ENCODE measurements around the gene C19orf38. TPM values are rescaled to one million over a fixed set of nuclear protein-coding genes. Genes with fewer than 3 reads are reported as not detected.

Gene C19orf38
- total and polyA plus RNA-seq, 4 experiments from 2014 or later, result 0.21 to 0.49 (median 0.36) TPM; not detected in 1

DNA sequence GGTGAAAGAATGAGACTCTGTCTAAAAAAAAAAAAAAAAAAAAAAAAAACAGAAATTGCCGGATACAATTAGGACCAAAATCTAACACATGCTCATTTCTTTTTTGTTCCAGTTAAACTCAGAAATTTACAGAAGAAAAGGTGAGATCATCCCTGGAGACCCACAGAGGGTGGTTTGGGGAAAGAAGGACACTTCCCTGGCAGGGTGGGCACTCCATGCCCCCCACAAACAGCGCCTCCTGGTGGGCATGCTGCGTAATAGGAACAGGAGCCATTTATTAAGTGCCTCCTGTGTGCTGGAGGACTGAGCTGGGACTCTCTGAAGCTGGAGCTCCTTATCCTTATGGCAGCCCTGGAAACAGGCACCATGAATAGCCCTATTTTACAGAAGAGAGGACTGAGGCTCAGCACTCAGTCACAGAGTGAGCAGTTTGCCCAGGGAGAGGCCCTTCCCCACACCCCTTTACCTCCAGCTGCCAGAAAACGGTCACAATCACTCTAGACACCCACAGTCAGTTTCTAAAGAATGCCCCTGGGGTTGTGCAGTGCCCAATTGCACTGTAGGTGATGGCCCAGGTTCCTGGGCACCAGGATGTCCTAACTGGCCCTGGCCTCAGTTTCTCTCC lies 10.1 kb downstream of the C19orf38 start:
- Mint-ChIP-seq H3K4me1 (peaks cover 0 to 7% (median 2%) of the 10 kb centered on the region in 4 donors), H3K36me3 (no peaks in the 10 kb centered on the region), H3K27me3 (no peaks in the 10 kb centered on the region), H3K27ac (peak overlapping the region in 1 of 7 donors; percentile 72), H3K4me3 (no peak overlapping the region), H3K9me3 (no peaks in the 10 kb centered on the region)
- no peaks in the 10 kb centered on the region for H3K36me3 ChIP-seq (ENCODE audit: insufficient read depth, low read length)
- intact Hi-C loops (cut with micrococcal nuclease), result no loop called here
- H3K4me1 ChIP-seq (ENCODE audit: insufficient read depth, low read length), result no peaks in the 10 kb centered on the region
- H3K27me3 ChIP-seq (ENCODE audit: insufficient read depth, low read length), result no peaks in the 10 kb centered on the region
- POLR2A ChIA-PET (ENCODE audit: partially characterized antibody), result interaction anchor here (1.2 to 1.3 kb wide), 2 partner anchors 21 to 140 kb away, joined by 4 read pairs; partner anchors contain the start of genes DNM2 and TMED1
- H3K9me3 ChIP-seq (ENCODE audit: control insufficient read depth in 1 of 2, low read length in 2 of 2), result no peaks in the 10 kb centered on the region
- no peak for DNase-seq
- CTCF ChIA-PET (ENCODE audit: partially characterized antibody), result interaction anchor here (0.7 to 4.0 kb wide), 6 partner anchors 10 to 1171 kb away, joined by 3 to 26 read pairs (median 4); partner anchors contain the start of gene DNM2
- no peak overlapping the region for H3K4me3 ChIP-seq (ENCODE audit: low read length in 2 of 2)
- no peak overlapping the region for H3K27ac ChIP-seq (ENCODE audit: low read depth, low read length)

DNA sequence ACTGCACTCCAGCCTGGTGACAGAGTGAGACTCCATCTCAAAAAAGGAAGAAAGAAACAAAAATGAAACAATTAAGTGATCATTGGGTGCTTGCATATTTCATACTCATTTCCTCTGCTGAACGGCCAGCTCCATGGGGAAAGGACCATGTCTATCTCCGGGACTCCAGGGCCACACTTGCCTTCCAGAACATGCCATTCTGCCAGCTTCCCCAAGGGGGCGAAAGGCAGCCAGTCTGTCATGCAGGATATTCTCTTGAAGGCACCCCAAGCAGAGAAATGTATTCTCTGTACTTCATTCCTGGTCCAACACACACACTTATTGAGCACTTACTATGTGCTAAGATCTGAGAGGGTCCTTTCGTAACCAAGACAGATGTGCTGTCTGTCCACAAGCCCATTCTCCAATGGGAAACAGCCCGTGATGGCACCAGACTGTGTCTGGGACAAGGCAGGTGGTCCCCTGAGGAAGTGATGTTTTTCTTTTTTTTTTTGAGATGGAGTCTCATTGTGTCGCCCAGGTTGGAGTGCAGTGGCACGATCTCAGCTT lies 13.0 kb downstream of the C19orf38 start:
- peaks cover 5 to 19% (median 13%) of the 10 kb centered on the region in 4 donors for H3K4me1 Mint-ChIP-seq
- intact Hi-C loops (cut with micrococcal nuclease), result no loop called here
- H3K4me3 Mint-ChIP-seq, result no peak overlapping the region
- H3K36me3 Mint-ChIP-seq, result no peaks in the 10 kb centered on the region
- ChIA-PET CTCF (ENCODE audit: partially characterized antibody) (interaction anchor here (0.9 to 8.0 kb wide), 6 partner anchors 8 to 159 kb away, joined by 3 to 186 read pairs (median 4); partner anchors contain the start of genes DNM2 and QTRT1), POLR2A (ENCODE audit: partially characterized antibody) (no interaction called here)
- H3K36me3 ChIP-seq (ENCODE audit: insufficient read depth, low read length), result no peaks in the 10 kb centered on the region
- no peaks in the 10 kb centered on the region for H3K27me3 Mint-ChIP-seq
- DNase-seq, result peak in 2 of 5 donors; percentile 26 to 35
- H3K9me3 Mint-ChIP-seq, result no peaks in the 10 kb centered on the region
- no peak overlapping the region for H3K27ac ChIP-seq (ENCODE audit: low read depth, low read length)
- no peak overlapping the region for H3K27ac Mint-ChIP-seq
- H3K27me3 ChIP-seq (ENCODE audit: insufficient read depth, low read length), result no peaks in the 10 kb centered on the region
- H3K4me1 ChIP-seq (ENCODE audit: insufficient read depth, low read length), result peaks cover 9% of the 10 kb centered on the region
- no peaks in the 10 kb centered on the region for H3K9me3 ChIP-seq (ENCODE audit: control insufficient read depth in 1 of 2, low read length in 2 of 2)
- no peak overlapping the region for H3K4me3 ChIP-seq (ENCODE audit: low read length in 2 of 2)

DNA sequence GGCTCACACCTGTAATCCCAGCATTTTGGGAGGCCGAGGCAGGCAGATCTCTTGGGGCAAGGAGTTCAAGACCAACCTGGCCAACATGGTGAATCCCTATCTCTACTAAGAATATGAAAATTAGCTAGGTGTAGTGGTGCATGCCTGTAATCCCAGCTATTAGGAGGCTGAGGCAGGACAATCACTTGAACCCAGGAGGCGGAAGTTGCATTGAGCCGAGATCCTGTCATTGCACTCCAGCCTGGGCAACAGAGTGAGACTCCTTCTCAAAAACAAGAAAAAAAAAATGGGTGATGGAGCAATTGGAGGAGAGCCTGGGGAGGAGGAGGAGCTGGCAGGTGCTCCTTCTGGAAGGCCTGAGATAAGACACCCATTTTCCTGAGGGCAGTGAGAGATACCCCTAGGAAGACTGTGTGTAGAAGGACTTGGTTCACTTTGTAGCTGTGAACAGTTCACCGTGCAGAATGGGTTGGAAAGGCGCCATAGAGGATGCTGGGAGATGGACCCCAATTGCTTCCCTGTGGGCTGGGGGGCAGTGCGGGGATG lies 14.4 kb downstream of the C19orf38 start:
- H3K9me3 ChIP-seq (ENCODE audit: control insufficient read depth in 1 of 2, low read length in 2 of 2), result no peaks in the 10 kb centered on the region
- H3K4me1 ChIP-seq (ENCODE audit: insufficient read depth, low read length), result peaks cover 9% of the 10 kb centered on the region
- Mint-ChIP-seq H3K27ac (peak overlapping the region in 2 of 7 donors; percentile 49 to 55), H3K4me1 (peaks cover 5 to 19% (median 13%) of the 10 kb centered on the region in 4 donors), H3K27me3 (no peaks in the 10 kb centered on the region), H3K9me3 (no peaks in the 10 kb centered on the region), H3K36me3 (no peaks in the 10 kb centered on the region), H3K4me3 (no peak overlapping the region)
- H3K4me3 ChIP-seq (ENCODE audit: low read length in 2 of 2), result no peak overlapping the region
- no peak overlapping the region for H3K27ac ChIP-seq (ENCODE audit: low read depth, low read length)
- CTCF ChIA-PET (ENCODE audit: partially characterized antibody), result interaction anchor here (2.0 to 8.0 kb wide), 5 partner anchors 10 to 162 kb away, joined by 6 to 186 read pairs (median 46); partner anchors contain the start of genes DNM2, QTRT1 and TMED1
- POLR2A ChIA-PET (ENCODE audit: partially characterized antibody), result interaction anchor here (0.7 to 2.8 kb wide), 3 partner anchors 26 to 448 kb away, joined by 3 to 20 read pairs (median 3); partner anchors contain the start of genes DNM2 and TMED1
- no peaks in the 10 kb centered on the region for H3K27me3 ChIP-seq (ENCODE audit: insufficient read depth, low read length)
- no peak for DNase-seq
- no peaks in the 10 kb centered on the region for H3K36me3 ChIP-seq (ENCODE audit: insufficient read depth, low read length)
- intact Hi-C loops (cut with micrococcal nuclease), result no loop called here

DNA sequence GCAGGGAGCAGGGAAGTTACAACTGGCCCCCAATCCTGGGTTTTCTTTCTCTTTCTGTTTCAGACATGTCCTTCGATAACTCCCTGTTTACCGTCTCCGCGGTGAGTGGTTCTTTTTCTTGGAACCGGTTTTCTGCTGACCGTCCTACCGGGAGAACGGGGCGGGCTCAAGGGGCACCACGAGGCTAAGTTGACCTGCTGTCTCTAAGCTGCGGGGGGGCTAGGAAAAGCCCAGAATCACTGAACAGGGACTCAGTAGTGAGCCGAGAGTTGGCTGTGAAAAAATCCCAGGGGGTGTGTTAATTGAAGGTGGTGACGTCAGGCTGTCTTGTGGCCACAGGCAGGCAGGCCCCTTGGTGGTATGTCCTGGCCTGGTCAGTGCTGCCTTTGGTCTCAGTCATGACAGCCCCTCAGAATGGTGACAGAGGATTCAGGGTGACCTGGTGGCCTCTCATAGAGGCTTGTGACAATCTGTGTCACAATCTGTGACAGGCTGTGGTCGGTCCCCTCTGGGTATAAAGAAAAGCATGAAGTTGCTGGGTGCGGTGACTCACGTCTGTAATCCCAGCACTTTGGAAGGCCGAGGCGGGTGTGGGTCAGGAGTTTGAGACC lies 15.0 kb downstream of the C19orf38 start:
- ChIA-PET CTCF (ENCODE audit: partially characterized antibody) (interaction anchor here (1.0 to 8.0 kb wide), 16 partner anchors 10 to 163 kb away, joined by 3 to 186 read pairs (median 6); partner anchors contain the start of genes DNM2, QTRT1 and TMED1), POLR2A (ENCODE audit: partially characterized antibody) (interaction anchor here (0.7 to 2.8 kb wide), 3 partner anchors 27 to 448 kb away, joined by 3 to 49 read pairs (median 20); partner anchors contain the start of genes DNM2 and TMED1)
- Histone ChIP-seq H3K4me1 (ENCODE audit: insufficient read depth, low read length) (peaks cover 9% of the 10 kb centered on the region), H3K36me3 (ENCODE audit: insufficient read depth, low read length) (no peaks in the 10 kb centered on the region), H3K4me3 (ENCODE audit: low read length in 2 of 2) (no peak overlapping the region), H3K27ac (ENCODE audit: low read depth, low read length) (no peak overlapping the region), H3K27me3 (ENCODE audit: insufficient read depth, low read length) (no peaks in the 10 kb centered on the region), H3K9me3 (ENCODE audit: control insufficient read depth in 1 of 2, low read length in 2 of 2) (no peaks in the 10 kb centered on the region)
- peaks cover 5 to 19% (median 14%) of the 10 kb centered on the region in 4 donors for H3K4me1 Mint-ChIP-seq
- intact Hi-C loops (cut with micrococcal nuclease), result no loop called here
- no peaks in the 10 kb centered on the region for H3K36me3 Mint-ChIP-seq
- H3K4me3 Mint-ChIP-seq, result no peak overlapping the region
- H3K9me3 Mint-ChIP-seq, result no peaks in the 10 kb centered on the region
- peak overlapping the region in 4 of 7 donors; percentile 49 to 86 (median 70) for H3K27ac Mint-ChIP-seq
- H3K27me3 Mint-ChIP-seq, result no peaks in the 10 kb centered on the region
- DNase-seq, result no peak

DNA sequence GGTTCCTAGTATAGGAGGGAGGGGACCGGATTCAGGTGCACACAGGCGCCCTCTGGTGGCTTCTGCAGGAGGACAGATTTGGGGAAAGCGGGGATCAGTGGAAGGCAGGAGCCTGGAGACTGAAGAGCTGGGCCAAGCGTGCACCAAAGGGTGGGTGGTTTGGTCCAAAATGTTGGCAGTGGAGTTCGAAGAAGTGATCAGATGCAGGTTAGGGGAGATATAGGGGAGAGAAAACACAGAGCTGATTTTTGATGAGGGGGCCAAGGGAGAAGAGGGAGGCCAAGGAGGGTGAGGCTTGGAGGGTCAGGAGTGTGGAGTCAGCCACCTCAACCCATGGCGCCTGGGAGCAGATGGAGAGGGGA lies 16.3 kb downstream of the C19orf38 start:
- DNase-seq, result peak; percentile 72 to 76 (median 74)
- POLR2A ChIA-PET (ENCODE audit: partially characterized antibody), result interaction anchor here (0.5 to 2.8 kb wide), 6 partner anchors 28 to 163 kb away, joined by 3 to 49 read pairs (median 6); partner anchors contain the start of genes DNM2, QTRT1 and TMED1
- no peak overlapping the region for H3K4me3 ChIP-seq (ENCODE audit: low read length in 2 of 2)
- no peaks in the 10 kb centered on the region for H3K36me3 ChIP-seq (ENCODE audit: insufficient read depth, low read length)
- no peaks in the 10 kb centered on the region for H3K9me3 Mint-ChIP-seq
- H3K27ac Mint-ChIP-seq, result peak overlapping the region in 6 of 7 donors; percentile 3 to 87 (median 45)
- H3K9me3 ChIP-seq (ENCODE audit: control insufficient read depth in 1 of 2, low read length in 2 of 2), result no peaks in the 10 kb centered on the region
- peaks cover 9% of the 10 kb centered on the region for H3K4me1 ChIP-seq (ENCODE audit: insufficient read depth, low read length)
- H3K27ac ChIP-seq (ENCODE audit: low read depth, low read length), result no peak overlapping the region
- H3K36me3 Mint-ChIP-seq, result no peaks in the 10 kb centered on the region
- peak overlapping the region in 3 of 8 donors; percentile 41 to 64 (median 59) for H3K4me3 Mint-ChIP-seq
- CTCF ChIA-PET (ENCODE audit: partially characterized antibody), result interaction anchor here (0.6 to 8.0 kb wide), 34 partner anchors 10 to 463 kb away, joined by 3 to 186 read pairs (median 5); partner anchors contain the start of genes DNM2, QTRT1 and TMED1
- no peaks in the 10 kb centered on the region for H3K27me3 ChIP-seq (ENCODE audit: insufficient read depth, low read length)
- intact Hi-C loops (cut with micrococcal nuclease), result loop anchor here (1.0 kb wide), 2 partner anchors 67 to 147 kb away; no protein-coding TSS in a partner anchor
- peaks cover 5 to 19% (median 14%) of the 10 kb centered on the region in 4 donors for H3K4me1 Mint-ChIP-seq
- H3K27me3 Mint-ChIP-seq, result no peaks in the 10 kb centered on the region

DNA sequence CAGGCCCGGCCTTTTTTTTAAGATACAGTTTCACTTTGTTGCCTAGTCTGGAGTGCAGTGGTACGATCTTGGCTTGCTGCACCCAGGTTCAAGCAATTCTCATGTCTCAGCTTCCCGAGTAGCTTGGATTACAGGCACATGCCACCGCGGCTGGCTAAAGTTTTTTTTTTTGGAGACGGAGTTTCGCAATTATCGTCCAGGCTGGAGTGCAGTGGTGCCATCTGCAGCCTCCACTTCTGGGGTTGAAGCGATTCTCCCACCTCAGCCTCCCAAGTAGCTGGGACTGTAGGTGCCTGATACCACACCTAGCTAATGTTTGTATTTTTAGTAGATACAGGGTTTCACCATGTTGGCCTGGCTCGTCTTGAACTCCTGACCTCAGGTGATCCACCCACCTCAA lies 18.3 kb downstream of the C19orf38 start:
- peaks cover 15% of the 10 kb centered on the region for H3K4me1 ChIP-seq (ENCODE audit: insufficient read depth, low read length)
- no peaks in the 10 kb centered on the region for H3K27me3 ChIP-seq (ENCODE audit: insufficient read depth, low read length)
- H3K4me3 ChIP-seq (ENCODE audit: low read length in 2 of 2), result no peak overlapping the region
- intact Hi-C loops (cut with micrococcal nuclease), result no loop called here
- ChIA-PET CTCF (ENCODE audit: partially characterized antibody) (interaction anchor here (0.7 to 8.0 kb wide), 9 partner anchors 13 to 704 kb away, joined by 3 to 186 read pairs (median 9); partner anchors contain the start of genes DNM2, QTRT1 and TMED1), POLR2A (ENCODE audit: partially characterized antibody) (interaction anchor here (1.9 kb wide), 1 partner anchor 149 kb away, joined by 8 read pairs; the partner anchor contains the start of gene DNM2)
- H3K36me3 ChIP-seq (ENCODE audit: insufficient read depth, low read length), result no peaks in the 10 kb centered on the region
- no peaks in the 10 kb centered on the region for H3K9me3 ChIP-seq (ENCODE audit: control insufficient read depth in 1 of 2, low read length in 2 of 2)
- Mint-ChIP-seq H3K27ac (no peak overlapping the region), H3K36me3 (no peaks in the 10 kb centered on the region), H3K9me3 (no peaks in the 10 kb centered on the region), H3K4me3 (no peak overlapping the region), H3K4me1 (peaks cover 7 to 25% (median 18%) of the 10 kb centered on the region in 4 donors), H3K27me3 (no peaks in the 10 kb centered on the region)
- H3K27ac ChIP-seq (ENCODE audit: low read depth, low read length), result no peak overlapping the region
- no peak for DNase-seq

All from CD4-positive, alpha-beta memory T cell (primary cell).